Activated CD4-positive, alpha-beta T cell treated with anti-CD3 and anti-CD28 coated beads, Interleukin-2, amount 10 ng/mL, durations not matched to agents 7 days and 5 days (primary cell): ENCODE data around the gene RASSF8. TPM values are rescaled to one million over a fixed set of nuclear protein-coding genes. Genes with fewer than 3 reads are reported as not detected.

Experiments
- CTCF ChIA-PET: fragments of 350-600 bp; sonication (Branson Sonifier 250); formaldehyde crosslinking; loops from one replicate; lab custom pipeline; 2021; ENCODE audit warnings: antibody characterized with exemption; lab: Charles Lee
- POLR2A ChIA-PET: fragments of 350-600 bp; sonication (Branson Sonifier 250); formaldehyde crosslinking; loops from one replicate; lab custom pipeline; 2021; ENCODE audit warnings: antibody characterized with exemption; lab: Charles Lee
- DNase-seq: peaks from one replicate; pipeline ENCODE4 v3.0.0-alpha.2; 2020
- H3K27ac Mint-ChIP-seq: one replicate; pipeline ENCODE4 v1.8.0; 2021; ENCODE audit warnings: mild to moderate bottlenecking, moderate library complexity, mixed read lengths
- H3K27me3 Mint-ChIP-seq: one replicate; pipeline ENCODE4 v1.8.0; 2021; ENCODE audit warnings: mixed read lengths
- H3K36me3 Mint-ChIP-seq: one replicate; pipeline ENCODE4 v1.8.0; 2021; ENCODE audit warnings: low read depth, mixed read lengths
- H3K4me1 Mint-ChIP-seq: one replicate; pipeline ENCODE4 v1.8.0; 2021; ENCODE audit warnings: mixed read lengths
- H3K4me3 Mint-ChIP-seq: one replicate; pipeline ENCODE4 v1.8.0; 2021; ENCODE audit warnings: mild to moderate bottlenecking, moderate library complexity, mixed read lengths
- H3K9me3 Mint-ChIP-seq: one replicate; pipeline ENCODE4 v1.8.0; 2021; ENCODE audit warnings: mixed read lengths
- total RNA-seq, 2 experiments: library from RNA; stranded (reverse); gene quantifications; one replicate each; pipeline ENCODE4 v1.2.3, GENCODE V29; 2021

Gene RASSF8
- total RNA-seq, 2 experiments from 2014 or later, result 0.92 to 2.1 TPM

GRCh38 chr12:26114720-26115401 lies 156.4 kb downstream of the RASSF8 start:
- POLR2A ChIA-PET, result interaction anchor here (0.7 kb wide), 1 partner anchor 31 kb away, joined by 3 read pairs; no protein-coding TSS in a partner anchor
- Mint-ChIP-seq H3K9me3 (no peaks in the 10 kb centered on the region), H3K27ac (no peak overlapping the region), H3K4me3 (peak overlapping the region; percentile 61), H3K36me3 (no peaks in the 10 kb centered on the region), H3K27me3 (peaks cover 73% of the 10 kb centered on the region), H3K4me1 (peaks cover 12% of the 10 kb centered on the region)
- CTCF ChIA-PET, result interaction anchor here (1.1 to 1.3 kb wide), 2 partner anchors 9 to 899 kb away, joined by 3 to 5 read pairs; partner anchors contain the start of genes BHLHE41 and TM7SF3
- DNase-seq, result no peak

- peaks cover 77% of the 10 kb centered on the region for H3K27me3 Mint-ChIP-seq
- peaks cover 16% of the 10 kb centered on the region for H3K4me1 Mint-ChIP-seq
- H3K36me3 Mint-ChIP-seq, result no peaks in the 10 kb centered on the region
- CTCF ChIA-PET, result no interaction called here
- H3K4me3 Mint-ChIP-seq, result no peak overlapping the region
- H3K27ac Mint-ChIP-seq, result no peak overlapping the region
- no peaks in the 10 kb centered on the region for H3K9me3 Mint-ChIP-seq
- no peak for DNase-seq
- POLR2A ChIA-PET, result no interaction called here
These were observed 158.6 kb downstream of the RASSF8 start for GRCh38 chr12:26116829-26117715.

DNA sequence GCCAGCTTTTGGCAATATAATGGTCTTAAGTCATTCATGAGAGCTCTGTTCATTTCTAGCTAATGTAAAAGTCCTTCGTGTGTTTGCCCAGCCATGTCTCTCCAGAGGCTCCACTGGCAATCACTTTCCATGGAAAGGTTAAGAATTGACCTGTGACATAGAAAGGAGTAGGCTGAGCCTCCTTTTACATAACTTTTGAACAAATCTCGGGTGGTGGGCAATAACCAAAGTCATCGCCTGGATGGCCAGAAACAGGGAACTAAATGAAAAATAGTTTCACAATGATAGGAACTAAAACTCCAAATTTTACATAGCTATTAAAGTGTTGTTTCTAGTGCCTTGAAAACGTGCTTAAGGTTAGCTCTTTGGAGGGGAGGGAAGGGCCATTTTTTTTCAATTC lies 159.8 kb downstream of the RASSF8 start:
- Mint-ChIP-seq H3K4me3 (no peak overlapping the region), H3K36me3 (no peaks in the 10 kb centered on the region), H3K9me3 (no peaks in the 10 kb centered on the region), H3K4me1 (peaks cover 22% of the 10 kb centered on the region), H3K27me3 (peaks cover 71% of the 10 kb centered on the region), H3K27ac (no peak overlapping the region)
- ChIA-PET POLR2A (no interaction called here), CTCF (interaction anchor here (1.6 kb wide), 1 partner anchor 9 kb away, joined by 4 read pairs; no protein-coding TSS in a partner anchor)
- no peak for DNase-seq

GRCh38 chr12:26119391-26119989 lies 161.0 kb downstream of the RASSF8 start:
- H3K27me3 Mint-ChIP-seq, result peaks cover 77% of the 10 kb centered on the region
- DNase-seq, result no peak
- H3K36me3 Mint-ChIP-seq, result no peaks in the 10 kb centered on the region
- ChIA-PET CTCF (interaction anchor here (1.2 to 1.6 kb wide), 2 partner anchors 8 to 10 kb away, joined by 3 to 4 read pairs; no protein-coding TSS in a partner anchor), POLR2A (no interaction called here)
- no peak overlapping the region for H3K27ac Mint-ChIP-seq
- no peak overlapping the region for H3K4me3 Mint-ChIP-seq
- H3K4me1 Mint-ChIP-seq, result peaks cover 26% of the 10 kb centered on the region
- no peaks in the 10 kb centered on the region for H3K9me3 Mint-ChIP-seq

DNA sequence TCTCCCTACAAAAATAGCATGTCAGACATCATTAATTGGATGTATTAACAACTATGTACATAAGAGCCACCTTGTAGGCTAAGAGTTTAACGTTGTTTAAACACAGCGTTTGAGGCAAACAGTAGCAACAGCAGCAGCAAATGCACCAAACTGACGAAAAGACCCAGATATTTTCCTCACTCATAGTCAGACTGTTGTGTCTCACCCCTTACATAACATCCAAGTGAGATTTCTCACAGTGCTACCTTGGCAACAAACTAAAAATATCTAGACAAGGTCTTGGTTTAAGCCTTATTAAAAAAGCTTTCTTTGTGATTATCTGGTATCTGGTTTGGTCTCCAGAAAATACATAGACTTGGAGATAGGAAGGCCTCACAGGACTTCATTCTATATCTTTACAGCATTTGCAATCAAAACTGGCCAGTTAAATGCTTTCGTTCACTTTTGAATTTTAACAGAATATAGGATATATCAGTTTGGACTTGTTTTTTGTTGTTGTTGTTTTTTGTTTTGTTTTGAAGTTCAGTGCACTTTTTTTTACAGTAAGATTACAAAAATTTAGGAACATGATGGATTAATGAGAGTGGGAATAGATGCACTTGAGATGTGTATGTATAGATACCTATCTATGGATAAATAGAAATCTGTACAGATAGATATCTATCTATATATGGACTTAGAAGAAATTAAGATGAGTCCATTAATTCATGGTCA lies 162.2 kb downstream of the RASSF8 start:
- H3K9me3 Mint-ChIP-seq, result no peaks in the 10 kb centered on the region
- ChIA-PET CTCF (no interaction called here), POLR2A (interaction anchor here (0.6 kb wide), 1 partner anchor 8 kb away, joined by 3 read pairs; no protein-coding TSS in a partner anchor)
- H3K27me3 Mint-ChIP-seq, result peaks cover 77% of the 10 kb centered on the region
- no peak for DNase-seq
- H3K36me3 Mint-ChIP-seq, result peaks cover 2% of the 10 kb centered on the region
- peaks cover 29% of the 10 kb centered on the region for H3K4me1 Mint-ChIP-seq
- H3K27ac Mint-ChIP-seq, result no peak overlapping the region
- H3K4me3 Mint-ChIP-seq, result no peak overlapping the region

DNA sequence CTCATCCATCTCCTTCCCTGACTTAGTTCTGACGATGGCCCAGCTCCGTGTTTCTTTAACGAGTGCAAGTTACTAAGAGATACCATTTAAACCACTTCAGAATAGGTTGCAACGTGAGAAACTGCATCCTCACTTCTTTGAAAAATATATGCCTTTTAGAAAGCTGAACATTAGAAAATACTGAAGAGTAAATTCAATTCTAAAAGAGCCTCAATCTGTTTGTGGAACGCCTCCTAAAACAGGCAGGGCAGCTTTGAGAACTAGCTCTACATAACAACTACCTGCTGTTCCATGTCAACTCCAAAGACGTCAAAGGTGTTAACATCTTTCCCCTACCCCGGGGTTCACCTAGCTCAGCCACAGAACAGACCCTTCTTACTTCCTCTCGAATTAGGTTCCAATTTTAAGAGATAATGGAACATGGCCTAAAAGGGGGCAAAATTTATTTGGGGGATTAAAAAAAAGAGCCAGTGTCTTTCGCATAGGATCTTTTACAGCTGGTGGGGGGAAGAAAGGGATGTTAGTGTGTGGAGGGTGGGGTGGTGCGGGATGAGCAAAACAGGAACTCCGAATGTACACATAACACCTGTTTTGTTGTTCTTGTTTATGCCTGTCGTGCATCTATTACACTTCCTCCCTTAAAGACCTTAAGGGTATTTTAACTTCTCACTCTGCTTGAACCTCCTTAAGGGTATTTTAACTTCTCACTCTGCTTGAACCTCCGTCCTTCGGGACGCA lies 163.0 kb downstream of the RASSF8 start:
- Mint-ChIP-seq H3K27me3 (peaks cover 81% of the 10 kb centered on the region), H3K9me3 (no peaks in the 10 kb centered on the region), H3K27ac (peak overlapping the region; percentile 20), H3K36me3 (peaks cover 2% of the 10 kb centered on the region), H3K4me1 (peaks cover 34% of the 10 kb centered on the region), H3K4me3 (peak overlapping the region; percentile 52)
- DNase-seq, result no peak
- POLR2A ChIA-PET, result interaction anchor here (0.6 kb wide), 1 partner anchor 8 kb away, joined by 3 read pairs; no protein-coding TSS in a partner anchor
- CTCF ChIA-PET, result interaction anchor here (0.6 to 0.9 kb wide), 2 partner anchors 13 to 215 kb away, joined by 3 read pairs; no protein-coding TSS in a partner anchor

GRCh38 chr12:26122061-26122680 lies 163.7 kb downstream of the RASSF8 start:
- no peak for DNase-seq
- no peaks in the 10 kb centered on the region for H3K9me3 Mint-ChIP-seq
- H3K27me3 Mint-ChIP-seq, result peaks cover 80% of the 10 kb centered on the region
- peaks cover 39% of the 10 kb centered on the region for H3K4me1 Mint-ChIP-seq
- ChIA-PET CTCF (interaction anchor here (0.6 to 0.9 kb wide), 2 partner anchors 12 to 214 kb away, joined by 3 read pairs; no protein-coding TSS in a partner anchor), POLR2A (no interaction called here)
- peak overlapping the region; percentile 52 for H3K4me3 Mint-ChIP-seq
- peaks cover 2% of the 10 kb centered on the region for H3K36me3 Mint-ChIP-seq
- H3K27ac Mint-ChIP-seq, result no peak overlapping the region

- Mint-ChIP-seq H3K4me3 (peak overlapping the region; percentile 74), H3K4me1 (peaks cover 43% of the 10 kb centered on the region), H3K27me3 (peaks cover 83% of the 10 kb centered on the region), H3K27ac (peak overlapping the region; percentile 57), H3K9me3 (no peaks in the 10 kb centered on the region), H3K36me3 (peaks cover 2% of the 10 kb centered on the region)
- ChIA-PET CTCF (no interaction called here), POLR2A (no interaction called here)
- no peak for DNase-seq
These were observed 164.4 kb downstream of the RASSF8 start for GRCh38 chr12:26122681-26123481.

DNA sequence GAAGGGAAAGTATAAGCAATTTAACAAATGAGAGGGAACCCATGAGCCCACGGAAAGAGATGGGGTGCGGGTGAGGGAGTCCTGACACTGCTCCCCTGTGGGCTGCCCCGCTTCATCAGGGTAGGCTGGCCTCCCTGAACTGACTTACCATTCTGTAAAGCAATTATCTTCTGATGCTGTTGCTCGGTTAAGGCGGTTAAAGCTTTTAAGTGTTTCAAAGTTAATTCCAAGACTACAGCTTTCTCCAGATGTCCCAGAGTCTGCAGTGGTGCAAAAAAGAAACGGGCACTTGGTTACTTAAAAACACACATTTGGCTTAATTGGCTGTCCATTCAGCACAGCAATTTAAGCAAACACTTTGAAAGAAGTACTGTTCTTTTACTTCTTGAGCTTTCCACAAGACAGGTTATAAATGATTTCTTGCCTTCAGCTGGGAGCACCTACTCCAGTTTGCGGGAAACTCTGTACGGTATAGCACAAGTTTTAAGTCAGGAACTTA lies 165.0 kb downstream of the RASSF8 start:
- H3K27me3 Mint-ChIP-seq, result peaks cover 84% of the 10 kb centered on the region

More for the DNA sequence above, 165.0 kb downstream of the RASSF8 start:
- peak overlapping the region; percentile 74 for H3K4me3 Mint-ChIP-seq
- no peak overlapping the region for H3K27ac Mint-ChIP-seq
- DNase-seq, result no peak
- CTCF ChIA-PET, result interaction anchor here (1.5 kb wide), 1 partner anchor 9 kb away, joined by 5 read pairs; no protein-coding TSS in a partner anchor
- no peaks in the 10 kb centered on the region for H3K9me3 Mint-ChIP-seq
- H3K4me1 Mint-ChIP-seq, result peaks cover 43% of the 10 kb centered on the region
- H3K36me3 Mint-ChIP-seq, result peaks cover 2% of the 10 kb centered on the region
- POLR2A ChIA-PET, result no interaction called here
